Neutrophil (primary cell): ENCODE results near the gene CPLX4.

ENCODE experiments used
- H3K27ac ChIP-seq: fragments of 200-600 bp; sonication (generic); 2 replicates; pipeline ENCODE4 v1.5.1; 2016; ENCODE audit warnings: mild to moderate bottlenecking, moderate library complexity
- H3K27me3 ChIP-seq: fragments of 200-600 bp; sonication (generic); 2 replicates; pipeline ENCODE4 v1.6.0; 2016; ENCODE audit warnings: mild to moderate bottlenecking
- H3K36me3 ChIP-seq: fragments of 200-600 bp; sonication (generic); 2 replicates; pipeline ENCODE4 v1.5.1; 2017
- H3K4me1 ChIP-seq, 2 experiments: fragments of 200-600 bp in 1 of 2; sonication (generic) in 1 of 2; 1 replicate in 1 of 2; 2 replicates in 1 of 2; pipeline versions ENCODE4 v1.5.1 to v1.6.1; 2013 to 2016; ENCODE audit warnings: low read depth in 1 of 2, low read length in 1 of 2, mild to moderate bottlenecking in 1 of 2, moderate library complexity in 1 of 2; ENCODE audit not compliant: control insufficient read depth in 1 of 2, insufficient read depth in 1 of 2
- H3K4me3 ChIP-seq, 2 experiments: fragments of 200-600 bp in 1 of 2; sonication (generic) in 1 of 2; 1 replicate in 1 of 2; 2 replicates in 1 of 2; pipeline ENCODE4 v1.5.1; 2013 to 2016; ENCODE audit warnings: low read depth in 1 of 2, low read length in 1 of 2, mild to moderate bottlenecking in 1 of 2, moderate library complexity in 1 of 2
- H3K9me3 ChIP-seq: fragments of 200-600 bp; sonication (generic); 2 replicates; pipeline ENCODE4 v1.5.1; 2016
- CTCF ChIP-seq: fragments of 200-600 bp; sonication (generic); IDR thresholded peaks from 2 replicates; pipeline ENCODE4 v1.5.1; 2016; ENCODE audit warnings: antibody characterized with exemption

CPLX4 gene, protein sequence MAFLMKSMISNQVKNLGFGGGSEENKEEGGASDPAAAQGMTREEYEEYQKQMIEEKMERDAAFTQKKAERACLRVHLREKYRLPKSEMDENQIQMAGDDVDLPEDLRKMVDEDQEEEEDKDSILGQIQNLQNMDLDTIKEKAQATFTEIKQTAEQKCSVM

GRCh38 chr18:59318460-59319050 lies at the start of gene CPLX4:
CPLX4 (minus strand) TSS chr18:59318649; CDS start chr18:59318462, 187 bp downstream.
- H3K4me1 ChIP-seq: no peaks in the 10 kb centered on the region
- TF ChIP-seq CTCF: no peak
- H3K4me3 ChIP-seq: no peak within 1 kb of the TSS
- no peak within 1 kb of the TSS for H3K27ac ChIP-seq
- no peaks in the 10 kb centered on the region for H3K9me3 ChIP-seq
- H3K36me3 ChIP-seq: no peaks in the 10 kb centered on the region
- H3K27me3 ChIP-seq: peaks cover 38% of the 10 kb centered on the region

DNA sequence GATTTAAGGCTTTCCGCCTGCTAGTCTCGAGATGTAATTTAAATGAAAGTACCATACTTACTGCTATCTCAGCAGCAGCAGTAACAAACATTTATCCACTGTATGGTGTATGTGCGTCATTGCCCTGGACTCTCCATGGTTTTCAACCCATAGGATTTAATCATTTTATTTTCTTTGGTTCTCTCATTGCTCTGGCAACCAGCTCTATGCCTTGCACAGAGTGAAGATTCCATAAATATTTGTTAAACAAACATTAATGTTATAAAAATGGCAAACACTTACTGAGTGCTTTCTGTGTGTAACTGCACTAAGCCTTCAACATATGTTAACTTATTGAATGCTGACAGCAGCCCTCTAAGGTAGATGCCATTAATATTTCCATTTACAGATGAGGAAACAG lies 41.9 kb upstream of the CPLX4 start:
- H3K9me3 ChIP-seq: no peaks in the 10 kb centered on the region
- peaks cover 70% of the 10 kb centered on the region for H3K27me3 ChIP-seq
- TF ChIP-seq CTCF: no peak
- no peak overlapping the region for H3K4me3 ChIP-seq
- H3K4me1 ChIP-seq: peaks cover 14 to 17% of the 10 kb centered on the region in 2 experiments
- no peaks in the 10 kb centered on the region for H3K36me3 ChIP-seq
- H3K27ac ChIP-seq: no peak overlapping the region

- Histone ChIP-seq H3K36me3 (no peaks in the 10 kb centered on the region), H3K27ac (no peak overlapping the region), H3K4me1 (peaks cover 14 to 17% of the 10 kb centered on the region in 2 experiments), H3K4me3 (peak overlapping the region; percentile 63 to 75), H3K27me3 (peaks cover 67% of the 10 kb centered on the region), H3K9me3 (no peaks in the 10 kb centered on the region)
- no peak for TF ChIP-seq CTCF
These were observed 41.1 kb upstream of the CPLX4 start for GRCh38 chr18:59359576-59359952.

DNA sequence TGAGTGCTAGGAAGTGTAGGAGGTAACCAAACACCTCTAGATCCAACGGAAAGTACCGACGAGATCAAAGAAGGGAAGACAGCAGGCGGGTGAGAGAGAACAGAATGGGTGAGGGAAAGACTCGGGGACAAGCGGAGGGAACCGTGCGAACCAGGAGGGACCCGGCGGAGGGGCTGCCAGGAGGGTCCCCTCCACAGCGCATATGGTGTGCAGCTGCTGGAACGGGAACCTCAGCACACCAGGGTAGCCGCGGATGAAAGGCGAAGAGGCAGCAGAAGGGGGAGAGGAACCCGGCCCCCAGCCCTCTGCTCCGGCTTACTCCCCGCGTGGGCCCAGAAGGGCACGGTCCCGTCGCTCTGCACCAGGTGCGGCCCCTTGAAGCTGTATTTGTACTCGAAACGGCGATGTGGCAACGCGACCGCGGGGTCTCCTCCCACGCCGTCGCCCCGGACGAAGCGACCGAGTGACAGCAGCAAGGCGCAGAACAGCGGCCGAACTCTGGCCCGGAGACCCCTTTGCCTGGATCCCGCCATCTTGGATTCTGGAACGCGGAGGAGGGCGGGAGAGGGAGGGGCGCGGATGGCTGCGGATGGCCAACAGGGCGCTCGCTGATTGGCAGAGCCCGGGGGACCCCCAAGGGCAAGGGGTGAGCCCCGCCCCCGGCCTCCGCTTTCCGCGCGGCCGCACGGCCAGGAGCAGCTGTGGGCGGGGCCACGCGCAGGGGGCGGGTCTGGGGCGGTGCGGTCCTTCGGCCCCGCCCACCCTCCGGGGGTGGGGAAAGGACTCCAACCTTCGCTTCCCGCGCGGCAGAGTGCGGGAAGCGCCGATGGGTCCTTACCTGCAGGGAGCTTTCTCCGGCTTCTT lies 40.5 kb upstream of the CPLX4 start, which contains the start of gene LMAN1:
TSS of gene LMAN1 (minus strand) at position 554 of the 864 bp plus-strand sequence. CDS start at position 533, 21 bp downstream.
- Histone ChIP-seq H3K4me1 (peaks cover 14 to 17% of the 10 kb centered on the region in 2 experiments), H3K4me3 (peak within 1 kb of the TSS; percentile 63 to 75), H3K36me3 (no peaks in the 10 kb centered on the region), H3K27ac (no peak within 1 kb of the TSS), H3K9me3 (no peaks in the 10 kb centered on the region), H3K27me3 (peaks cover 61% of the 10 kb centered on the region)
- TF ChIP-seq CTCF: no peak

DNA sequence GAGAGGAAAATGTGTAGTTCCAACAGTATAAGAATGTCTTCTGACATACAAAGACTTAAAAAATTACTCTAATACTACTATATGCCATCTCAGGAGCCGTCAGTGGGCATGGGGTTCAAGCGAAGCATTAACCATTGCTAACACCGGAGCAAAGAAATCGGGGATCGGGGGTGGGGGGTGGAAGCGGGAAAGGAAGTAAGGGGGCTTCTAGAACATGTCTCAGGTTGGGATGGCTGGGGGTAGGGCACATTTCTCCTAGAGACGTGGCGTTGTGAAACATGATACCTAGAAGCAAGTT lies 39.9 kb upstream of the CPLX4 start:
- Histone ChIP-seq H3K27ac (no peak overlapping the region), H3K4me1 (peaks cover 14 to 17% of the 10 kb centered on the region in 2 experiments), H3K36me3 (no peaks in the 10 kb centered on the region), H3K27me3 (peaks cover 55% of the 10 kb centered on the region), H3K9me3 (no peaks in the 10 kb centered on the region), H3K4me3 (peak overlapping the region; percentile 63 to 75)
- no peak for TF ChIP-seq CTCF
